H9 (cell line): ENCODE results near the gene TMEM123. TPM values are rescaled to one million over a fixed set of nuclear protein-coding genes. Genes with fewer than 3 reads are reported as not detected.

ENCODE experiments used
- DNase-seq: peaks from one replicate; pipeline ENCODE4 v3.0.0-alpha.2; 2017
- H2AFZ ChIP-seq: one replicate; pipeline ENCODE4 v1.6.1; 2013; ENCODE audit warnings: mild to moderate bottlenecking, low read length, control low read depth, moderate library complexity
- H2AK5ac ChIP-seq: 2 replicates; pipeline ENCODE4 v1.6.1; 2013; ENCODE audit warnings: low read length, control low read depth, mixed read lengths; ENCODE audit not compliant: insufficient read length
- H2BK120ac ChIP-seq: one replicate; pipeline ENCODE4 v1.6.1; 2013; ENCODE audit warnings: low read depth, mild to moderate bottlenecking, low read length, control low read depth, inconsistent platforms; ENCODE audit not compliant: poor library complexity, severe bottlenecking
- H2BK12ac ChIP-seq: 2 replicates; pipeline ENCODE4 v1.6.1; 2013; ENCODE audit warnings: low read length, control low read depth, mixed read lengths, low read depth; ENCODE audit not compliant: insufficient read length
- H2BK15ac ChIP-seq: 2 replicates; pipeline ENCODE4 v1.6.1; 2013; ENCODE audit warnings: low read depth, low read length, control low read depth
- H2BK20ac ChIP-seq: one replicate; pipeline ENCODE4 v1.6.1; 2013; ENCODE audit warnings: low read depth, mild to moderate bottlenecking, low read length, control low read depth, inconsistent platforms; ENCODE audit not compliant: poor library complexity, severe bottlenecking
- H2BK5ac ChIP-seq: 2 replicates; pipeline ENCODE4 v1.6.1; 2013; ENCODE audit warnings: low read length, control low read depth, mixed read lengths; ENCODE audit not compliant: insufficient read length
- H3K14ac ChIP-seq: 2 replicates; pipeline ENCODE4 v1.6.1; 2013; ENCODE audit warnings: low read length, control low read depth; ENCODE audit not compliant: insufficient read depth
- H3K18ac ChIP-seq: 2 replicates; pipeline ENCODE4 v1.6.1; 2013; ENCODE audit warnings: low read depth, mild to moderate bottlenecking, mixed read lengths, low read length, control low read depth; ENCODE audit not compliant: insufficient read length
- H3K23ac ChIP-seq: 2 replicates; pipeline ENCODE4 v1.6.1; 2013; ENCODE audit warnings: low read length, control low read depth, mixed read lengths, low read depth; ENCODE audit not compliant: insufficient read length
- H3K23me2 ChIP-seq: 2 replicates; pipeline ENCODE4 v1.6.1; 2013; ENCODE audit warnings: low read depth, mild to moderate bottlenecking, mixed read lengths, low read length, control low read depth; ENCODE audit not compliant: insufficient read length, poor library complexity, severe bottlenecking
- H3K27ac ChIP-seq: 2 replicates; pipeline ENCODE4 v1.5.1; 2013; ENCODE audit warnings: low read length, control low read depth, mixed read lengths, low read depth; ENCODE audit not compliant: insufficient read length
- H3K27me3 ChIP-seq: 2 replicates; pipeline ENCODE4 v1.6.1; 2013; ENCODE audit warnings: low read length, control low read depth, inconsistent platforms; ENCODE audit not compliant: insufficient read depth
- H3K4ac ChIP-seq: 2 replicates; pipeline ENCODE4 v1.6.1; 2013; ENCODE audit warnings: low read depth, mild to moderate bottlenecking, control low read depth, inconsistent platforms, low read length, moderate library complexity
- H3K4me1 ChIP-seq: 2 replicates; pipeline ENCODE4 v1.6.1; 2013; ENCODE audit warnings: low read length, control low read depth, inconsistent platforms; ENCODE audit not compliant: insufficient read depth
- H3K4me2 ChIP-seq: 2 replicates; pipeline ENCODE4 v1.6.1; 2013; ENCODE audit warnings: low read length, control low read depth, mixed read lengths; ENCODE audit not compliant: insufficient read length, insufficient read depth
- H3K56ac ChIP-seq: 2 replicates; pipeline ENCODE4 v1.6.1; 2013; ENCODE audit warnings: low read depth, mild to moderate bottlenecking, mixed read lengths, low read length, control low read depth; ENCODE audit not compliant: insufficient read length
- H3K79me1 ChIP-seq: 2 replicates; pipeline ENCODE4 v1.6.1; 2013; ENCODE audit warnings: low read depth, mild to moderate bottlenecking, moderate library complexity, low read length, control low read depth, inconsistent platforms; ENCODE audit not compliant: insufficient read depth, poor library complexity, severe bottlenecking
- H3K79me2 ChIP-seq: 2 replicates; pipeline ENCODE4 v1.6.1; 2013; ENCODE audit warnings: low read length, control low read depth, inconsistent platforms; ENCODE audit not compliant: insufficient read depth
- H3K9ac ChIP-seq: 2 replicates; pipeline ENCODE4 v1.6.1; 2013; ENCODE audit warnings: low read length, control low read depth, mixed read lengths; ENCODE audit not compliant: insufficient read length; ENCODE audit errors: extremely low read depth
- H3K9me3 ChIP-seq: one replicate; pipeline ENCODE4 v1.6.1; 2013; ENCODE audit warnings: low read depth, low read length, inconsistent platforms; ENCODE audit not compliant: control insufficient read depth
- H3T11ph ChIP-seq: one replicate; pipeline ENCODE4 v1.6.1; 2013; ENCODE audit warnings: mild to moderate bottlenecking, low read length, control low read depth, inconsistent platforms
- H4K20me1 ChIP-seq: one replicate; pipeline ENCODE4 v1.6.1; 2013; ENCODE audit not compliant: control insufficient read depth, insufficient read length, insufficient read depth
- H4K5ac ChIP-seq: 2 replicates; pipeline ENCODE4 v1.6.1; 2013; ENCODE audit warnings: low read depth, mild to moderate bottlenecking, mixed read lengths, low read length, control low read depth; ENCODE audit not compliant: insufficient read length
- H4K8ac ChIP-seq: replicated peaks from 2 replicates; pipeline ENCODE4 v1.6.1; 2013; ENCODE audit warnings: low read length, control low read depth, mixed read lengths, low read depth; ENCODE audit not compliant: insufficient read length
- H4K91ac ChIP-seq: 2 replicates; pipeline ENCODE4 v1.6.1; 2013; ENCODE audit warnings: low read depth, mild to moderate bottlenecking, moderate library complexity, mixed read lengths, low read length, control low read depth; ENCODE audit not compliant: insufficient read length
- H3K27ac Mint-ChIP-seq, 3 experiments: 2 replicates in 2 of 3; 3 replicates in 1 of 3; pipeline ENCODE4 v1.8.0; 2020 to 2021; ENCODE audit warnings: mixed read lengths in 3 of 3, mild to moderate bottlenecking in 1 of 3, moderate library complexity in 1 of 3
- H3K27me3 Mint-ChIP-seq: 2 replicates; pipeline ENCODE4 v1.8.0; 2021; ENCODE audit warnings: low read depth, mild to moderate bottlenecking, moderate library complexity, mixed read lengths
- H3K36me3 Mint-ChIP-seq, 3 experiments: 2 replicates in 2 of 3; 3 replicates in 1 of 3; pipeline ENCODE4 v1.8.0; 2020 to 2021; ENCODE audit warnings: low read depth in 3 of 3, mixed read lengths in 3 of 3; ENCODE audit not compliant: insufficient read depth in 1 of 3
- H3K4me1 Mint-ChIP-seq, 2 experiments: 2 replicates each; pipeline ENCODE4 v1.8.0; 2020; ENCODE audit warnings: mixed read lengths in 2 of 2
- H3K4me3 Mint-ChIP-seq, 2 experiments: 2 replicates in 1 of 2; 3 replicates in 1 of 2; pipeline ENCODE4 v1.8.0; 2020 to 2021; ENCODE audit warnings: mild to moderate bottlenecking in 2 of 2, mixed read lengths in 2 of 2, moderate library complexity in 1 of 2
- H3K9me3 Mint-ChIP-seq, 2 experiments: 2 replicates in 1 of 2; 3 replicates in 1 of 2; pipeline ENCODE4 v1.8.0; 2020; ENCODE audit warnings: mild to moderate bottlenecking in 2 of 2, mixed read lengths in 2 of 2, moderate library complexity in 1 of 2
- CTCF ChIP-seq: fragments of 200-600 bp; sonication (generic); conservative IDR thresholded peaks from 3 replicates; pipeline ENCODE4 v1.8.0; 2021; ENCODE audit warnings: antibody characterized with exemption, mild to moderate bottlenecking
- WGBS: extraction: QIAGEN DNeasy Blood & Tissue Kit; methylation state at CpG from one replicate; pipeline ENCODE4 v1.1.7; 2013; ENCODE audit warnings: missing lambda C conversion rate, low lambda C conversion rate, mixed read lengths; ENCODE audit not compliant: insufficient read length; ENCODE audit errors: extremely low coverage; 5-methylcytosine and 5-hydroxymethylcytosine counted together
- total RNA-seq: library from RNA; stranded (reverse); gene quantifications from 2 replicates; pipeline ENCODE4 v1.2.1, GENCODE V29; 2021

The TMEM123 gene
- total RNA-seq, 1 experiment from 2014 or later, result 76.7 TPM

DNA sequence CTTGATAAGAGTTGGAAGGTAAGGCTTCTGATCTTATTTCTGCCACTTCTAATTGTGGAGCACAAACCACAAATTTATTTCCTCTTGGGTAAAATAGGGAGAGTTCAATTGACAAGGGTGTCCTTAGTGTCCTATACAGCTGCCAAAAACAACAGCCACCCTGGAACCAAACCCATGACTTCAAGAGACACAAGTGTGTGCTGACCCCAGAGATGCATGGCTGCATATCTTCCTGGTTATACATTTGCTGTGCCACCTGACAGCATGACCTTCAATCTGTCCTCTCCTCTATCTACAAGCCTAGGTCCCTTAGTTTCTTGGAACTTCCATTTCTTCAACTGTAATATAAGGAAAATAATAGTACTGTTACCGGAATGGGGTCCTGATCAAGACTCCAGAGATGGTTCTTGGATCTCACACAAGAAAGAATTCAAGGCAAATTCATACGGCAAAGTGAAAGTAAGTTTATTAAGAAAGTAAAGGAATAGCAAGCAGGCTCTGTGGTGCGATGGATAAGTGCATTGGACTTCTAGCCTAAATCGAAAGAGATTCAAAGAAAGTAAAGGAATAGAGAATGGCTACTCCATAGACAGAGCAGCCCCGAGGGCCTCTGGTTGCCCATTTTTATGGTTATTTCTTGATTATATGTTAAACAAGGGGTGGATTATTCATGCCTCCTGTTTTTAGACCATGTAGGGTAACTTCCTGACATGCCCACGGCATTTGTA is 15.5 kb upstream of the TMEM123 start:
- H2BK12ac ChIP-seq, result no peak overlapping the region
- Mint-ChIP-seq H3K9me3 (no peaks in the 10 kb centered on the region), H3K4me1 (no peaks in the 10 kb centered on the region), H3K36me3 (no peaks in the 10 kb centered on the region), H3K27me3 (no peaks in the 10 kb centered on the region; the same call in 1 of the 2 replicates), H3K4me3 (no peak overlapping the region), H3K27ac (no peak overlapping the region)
- no peak overlapping the region for H4K91ac ChIP-seq
- H3K23me2 ChIP-seq, result no peaks in the 10 kb centered on the region
- H3K9ac ChIP-seq, result no peak overlapping the region
- no peaks in the 10 kb centered on the region for H3K79me2 ChIP-seq
- WGBS, result no CpG with 5 or more reads among the region's 6 CpGs
- TF ChIP-seq CTCF, result no peak
- no peak overlapping the region for H2BK5ac ChIP-seq
- H3K27ac ChIP-seq, result no peak overlapping the region
- no peaks in the 10 kb centered on the region for H3K4me1 ChIP-seq
- no peaks in the 10 kb centered on the region for H3K79me1 ChIP-seq
- no peak overlapping the region for H4K5ac ChIP-seq
- H4K20me1 ChIP-seq, result no peaks in the 10 kb centered on the region
- H3K27me3 ChIP-seq, result no peaks in the 10 kb centered on the region
- H2BK20ac ChIP-seq, result no peak overlapping the region
- DNase-seq, result no peak
- H2AK5ac ChIP-seq, result no peak overlapping the region
- no peak overlapping the region for H3K4ac ChIP-seq
- no peak overlapping the region for H4K8ac ChIP-seq
- H3T11ph ChIP-seq, result no peak overlapping the region
- H3K4me2 ChIP-seq, result no peak overlapping the region
- H2BK120ac ChIP-seq, result no peak overlapping the region
- no peak overlapping the region for H3K18ac ChIP-seq
- no peak overlapping the region for H3K14ac ChIP-seq
- no peak overlapping the region for H3K56ac ChIP-seq
- H2BK15ac ChIP-seq, result no peak overlapping the region
- no peaks in the 10 kb centered on the region for H3K9me3 ChIP-seq
- H2AFZ ChIP-seq, result no peak overlapping the region
- H3K23ac ChIP-seq, result no peak overlapping the region
